CD4-positive, alpha-beta T cell treated with Interleukin-1 beta for 1 hour (primary cell): ENCODE results near the gene DYNLT1.
"Not testable (repeated sequence)": the region's sequence is repeated elsewhere in the genome, so short reads cannot be mapped to it uniquely, and the experiment has no call there.

Experiments
- DNase-seq, 2 donors: peaks; one replicate each; pipeline ENCODE4 v3.0.0-alpha.2; 2020 to 2022

DYNLT1 gene

GRCh38 chr6:158638324-158638854, 6.2 kb downstream of the DYNLT1 start:
- no peak for DNase-seq

GRCh38 chr6:158636778-158637177, 7.8 kb downstream of the DYNLT1 start:
- DNase-seq = no peak

DNA sequence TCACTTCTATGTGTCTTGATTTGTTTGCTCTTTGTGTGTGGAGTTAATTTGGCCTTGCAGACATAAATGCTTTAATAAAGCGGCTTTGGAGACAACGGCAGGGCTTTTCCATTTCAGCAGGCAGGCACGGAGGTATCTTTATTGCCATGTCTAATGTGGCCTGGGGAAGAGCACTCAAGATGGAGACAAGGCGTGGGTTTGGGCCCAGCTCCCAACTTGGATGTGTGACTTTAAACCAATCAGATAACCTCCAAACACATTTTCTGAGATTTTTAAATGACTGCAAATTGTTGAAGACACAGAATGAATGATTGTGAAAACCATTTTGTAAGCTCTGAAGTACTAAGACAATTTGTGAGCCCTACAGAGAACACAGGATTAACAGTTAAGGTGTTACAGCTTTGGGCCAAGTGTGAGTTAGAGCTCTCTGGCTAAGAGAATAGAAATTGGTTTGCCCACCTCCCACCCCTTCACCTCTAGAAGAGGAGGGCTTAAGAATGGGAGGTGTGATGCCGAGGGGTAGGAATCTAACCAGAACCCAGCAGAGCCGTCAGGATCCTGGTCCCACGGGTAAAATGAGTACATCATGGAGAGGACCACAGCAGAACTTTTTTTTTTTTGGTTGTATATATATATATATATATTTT, 9.0 kb downstream of the DYNLT1 start:
- DNase-seq = no peak

- DNase-seq = peak in 1 of 2 donors; percentile 36
These were observed 9.7 kb downstream of the DYNLT1 start for GRCh38 chr6:158634695-158635426.

DNA sequence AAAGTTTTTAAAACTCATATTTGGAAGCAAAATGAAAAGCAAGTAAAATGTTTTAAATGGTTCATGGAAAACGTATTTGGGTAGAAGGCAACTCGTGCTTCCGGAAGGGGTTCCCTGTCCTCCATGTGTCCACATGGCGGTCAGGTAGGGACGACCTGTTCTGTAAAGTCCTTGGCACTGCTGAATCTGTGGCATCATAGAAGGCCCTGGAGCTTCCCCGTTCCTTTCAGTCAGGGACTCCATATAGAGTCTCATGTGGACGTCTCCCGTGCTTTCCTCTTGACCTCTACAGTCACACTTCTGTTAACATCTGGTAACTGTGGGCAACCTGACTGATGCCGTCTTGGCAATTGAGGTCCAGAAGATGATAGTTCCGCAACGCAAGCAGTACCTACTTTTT, 11.4 kb downstream of the DYNLT1 start:
- no peak for DNase-seq

GRCh38 chr6:158632538-158633119, 11.9 kb downstream of the DYNLT1 start:
- not testable (repeated sequence) for DNase-seq

GRCh38 chr6:158631678-158632537, 12.6 kb downstream of the DYNLT1 start:
- DNase-seq = peak in 1 of 2 donors; percentile 66

DNA sequence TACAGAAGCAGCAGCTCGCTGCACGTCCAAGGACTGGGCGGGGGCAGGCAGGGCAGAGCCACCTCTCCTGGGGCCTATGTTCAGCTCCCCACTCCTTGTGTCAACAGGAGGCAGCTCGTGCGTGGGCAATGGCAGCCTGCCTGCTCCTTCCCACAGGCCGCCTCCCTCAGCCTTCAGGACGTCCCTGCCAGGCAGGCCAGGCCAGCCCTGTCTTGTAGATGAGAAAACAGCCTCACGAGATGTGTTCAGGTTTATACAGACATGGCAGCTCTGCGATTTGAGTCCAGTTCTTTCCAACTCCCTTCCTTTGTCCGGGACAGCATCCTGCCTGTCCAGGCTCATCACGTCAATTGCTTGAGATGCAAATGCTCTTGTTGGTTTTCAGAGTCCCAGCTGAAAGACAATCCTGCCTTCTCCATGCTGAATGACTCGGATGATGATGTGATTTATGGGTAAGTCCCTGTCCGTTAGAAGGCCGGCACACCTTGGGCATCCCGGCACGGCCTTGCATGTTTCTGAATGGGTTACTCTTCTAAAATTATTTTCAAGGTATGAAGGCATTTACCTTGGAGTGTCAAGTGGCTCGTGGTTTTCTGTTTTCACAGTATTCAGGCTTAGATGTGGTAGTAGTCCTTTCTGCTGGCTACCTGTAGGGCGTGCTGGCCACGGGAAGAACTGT, 13.5 kb downstream of the DYNLT1 start:
- DNase-seq = no peak

DNA sequence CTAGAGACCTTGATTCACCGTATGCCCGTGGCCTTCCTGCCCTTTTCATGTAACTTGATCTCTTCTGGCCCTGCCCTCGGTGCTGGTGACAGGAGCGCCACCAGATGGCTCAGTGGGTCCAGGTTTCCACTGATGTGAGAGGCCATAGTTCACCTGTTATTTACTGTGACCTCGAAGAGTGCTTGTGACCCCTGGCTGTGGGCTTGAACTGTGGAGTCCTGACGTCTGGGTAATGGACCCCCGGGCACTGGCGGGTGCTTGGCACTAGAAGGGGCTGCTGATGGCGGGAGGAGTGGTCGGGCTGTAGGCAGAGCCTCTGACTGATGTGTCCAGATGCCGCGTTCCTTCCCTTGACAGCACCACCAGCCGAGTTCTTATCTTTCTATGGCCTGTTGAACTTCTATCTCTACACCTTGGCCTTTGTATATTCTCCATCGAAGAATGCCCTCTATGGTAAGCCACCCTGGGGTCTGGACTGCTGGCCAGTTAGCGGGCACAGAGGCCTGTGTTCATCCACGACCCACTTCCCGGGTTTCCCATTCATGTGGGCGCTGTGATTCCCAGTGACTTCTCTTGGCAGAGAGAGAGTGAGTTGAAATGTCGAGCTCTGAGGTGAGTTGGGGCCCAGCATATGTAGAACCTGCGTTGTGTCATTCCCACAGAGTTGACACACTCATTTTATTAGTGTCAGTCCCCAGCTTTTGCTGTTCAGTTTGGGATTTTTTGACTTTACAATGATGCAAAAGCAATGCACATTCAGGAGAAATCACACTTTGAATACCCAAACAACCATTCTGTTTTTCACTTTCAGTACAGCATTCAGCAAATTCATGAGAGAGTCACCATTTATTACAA, 14.9 kb downstream of the DYNLT1 start:
- DNase-seq = peak; percentile 31 to 37

DNA sequence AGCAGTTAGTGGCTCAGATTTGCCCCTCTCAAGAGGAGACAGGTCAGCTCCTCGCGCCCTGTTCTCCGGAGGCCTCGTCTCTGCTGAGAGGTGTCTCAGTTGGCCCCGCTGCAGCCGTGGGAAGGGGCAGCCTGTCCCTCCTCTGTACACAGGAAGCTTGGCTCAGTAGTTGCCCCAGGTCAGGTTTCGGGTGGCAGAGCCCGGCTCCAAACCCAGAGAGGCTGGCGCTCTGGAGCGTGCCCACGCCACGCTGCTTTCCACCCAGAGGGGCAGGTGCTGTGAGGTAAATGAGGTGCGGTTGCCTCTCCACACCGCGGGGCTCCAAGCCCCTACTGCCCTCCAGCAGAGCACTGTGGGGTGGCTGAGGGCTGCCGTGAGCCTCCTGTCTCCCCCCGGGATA, 16.0 kb downstream of the DYNLT1 start:
- DNase-seq = no peak

DNA sequence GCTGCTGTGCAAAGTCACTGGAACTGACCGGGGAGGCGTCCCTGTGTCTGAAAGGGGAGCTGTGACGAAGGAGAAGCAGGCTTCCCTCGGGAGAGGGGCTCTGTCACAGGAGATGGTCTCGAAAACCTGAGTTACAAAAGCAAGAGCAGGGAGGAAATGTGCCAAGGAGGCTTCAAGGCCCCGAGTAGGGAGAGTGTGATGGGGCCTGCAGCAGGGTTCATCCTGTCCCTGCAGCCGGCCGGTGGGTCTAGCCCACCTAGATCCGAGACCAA, 16.7 kb downstream of the DYNLT1 start:
- DNase-seq = no peak

DNA sequence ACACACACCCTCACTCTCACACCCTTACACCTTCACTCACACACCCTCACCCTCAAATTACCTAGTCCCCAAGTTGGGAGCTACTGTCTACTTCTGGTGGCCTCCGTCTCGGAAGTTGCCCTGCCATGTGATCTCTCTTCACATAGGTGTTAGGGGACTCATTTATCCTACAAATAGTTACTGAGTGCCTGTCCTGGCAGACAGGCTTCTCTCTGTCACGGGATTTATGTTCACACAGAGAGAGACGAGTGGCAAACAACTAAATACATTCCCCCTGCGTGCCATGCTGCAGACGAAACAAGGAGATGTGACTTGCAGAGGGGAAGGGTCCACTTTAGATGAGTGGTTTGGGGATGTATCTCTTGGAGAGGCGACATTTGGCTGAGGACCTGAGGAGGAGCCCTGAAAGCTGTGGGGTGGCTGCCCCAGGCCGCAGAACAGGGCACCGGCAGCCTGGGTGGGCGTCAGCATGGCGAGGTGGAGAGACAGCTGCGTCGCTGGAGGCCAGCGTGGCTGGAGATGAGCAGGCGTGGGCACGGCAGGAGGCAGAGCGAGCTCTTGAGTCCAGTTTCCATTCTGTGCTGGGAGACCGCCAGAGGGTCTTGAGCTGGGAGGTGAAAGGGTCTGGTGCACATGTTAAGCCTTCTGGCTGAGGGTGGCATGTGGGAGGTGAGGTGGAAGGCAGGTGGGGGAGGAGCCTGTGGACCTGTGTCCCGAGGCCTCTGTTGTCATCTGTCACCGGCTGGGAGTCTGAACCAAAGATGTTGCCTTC, 17.2 kb downstream of the DYNLT1 start:
- DNase-seq = no peak

- no peak for DNase-seq
These were observed 18.0 kb downstream of the DYNLT1 start for GRCh38 chr6:158626360-158627167.

DNA sequence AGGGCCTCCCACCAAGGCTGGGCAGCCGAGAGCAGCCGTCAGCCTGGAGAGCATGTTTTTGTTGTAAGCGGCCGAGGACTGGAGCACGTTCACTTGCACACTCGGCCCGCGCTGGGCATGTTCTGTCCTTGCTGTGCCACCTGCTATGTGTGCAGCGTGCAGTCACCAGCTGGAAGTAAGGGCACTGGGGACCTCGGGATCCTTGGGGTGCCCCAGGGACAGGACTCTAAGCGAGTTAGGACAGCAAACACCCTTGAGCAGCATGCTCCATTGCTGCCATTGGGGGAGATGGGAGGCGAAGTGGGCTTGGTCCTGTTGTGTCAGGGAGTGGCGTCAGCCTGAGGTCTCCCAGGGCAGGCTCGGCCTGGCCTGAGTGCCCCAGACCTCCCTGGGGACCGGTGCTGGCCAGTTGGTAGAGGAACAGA, 18.6 kb downstream of the DYNLT1 start:
- DNase-seq = no peak

- DNase-seq = no peak
These were observed 19.6 kb downstream of the DYNLT1 start for GRCh38 chr6:158624684-158625682.

DNA sequence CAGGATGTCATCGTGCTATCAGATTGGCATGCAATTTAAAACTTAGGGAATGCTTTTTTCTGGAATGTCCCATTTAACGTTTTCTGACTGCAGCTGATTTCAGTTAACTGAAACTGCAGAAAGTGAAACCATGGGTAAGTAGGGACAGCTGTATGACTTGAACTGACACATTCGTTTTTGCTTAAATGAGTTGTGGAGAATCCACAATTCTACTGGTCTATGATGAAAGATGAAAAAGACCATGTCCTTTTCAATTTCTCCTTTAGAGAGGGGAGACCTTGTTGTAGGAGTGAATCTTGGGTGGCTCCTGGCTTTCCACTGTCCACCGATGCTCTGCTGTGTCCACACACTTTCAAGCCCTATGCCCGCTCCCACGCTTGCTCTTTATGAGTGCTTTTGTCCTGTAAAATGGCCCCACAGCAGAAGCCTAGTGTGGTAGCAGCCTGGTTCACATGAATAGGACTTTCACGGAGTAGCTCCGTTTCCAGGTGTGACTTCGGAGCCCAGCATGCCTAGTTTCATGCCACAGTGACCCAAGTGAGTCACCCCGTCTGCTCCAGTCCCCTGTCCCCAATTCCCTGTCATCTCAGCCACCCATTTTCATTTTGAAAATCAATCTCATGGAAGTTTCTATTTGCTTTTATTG, 21.9 kb downstream of the DYNLT1 start:
- no peak for DNase-seq

DNA sequence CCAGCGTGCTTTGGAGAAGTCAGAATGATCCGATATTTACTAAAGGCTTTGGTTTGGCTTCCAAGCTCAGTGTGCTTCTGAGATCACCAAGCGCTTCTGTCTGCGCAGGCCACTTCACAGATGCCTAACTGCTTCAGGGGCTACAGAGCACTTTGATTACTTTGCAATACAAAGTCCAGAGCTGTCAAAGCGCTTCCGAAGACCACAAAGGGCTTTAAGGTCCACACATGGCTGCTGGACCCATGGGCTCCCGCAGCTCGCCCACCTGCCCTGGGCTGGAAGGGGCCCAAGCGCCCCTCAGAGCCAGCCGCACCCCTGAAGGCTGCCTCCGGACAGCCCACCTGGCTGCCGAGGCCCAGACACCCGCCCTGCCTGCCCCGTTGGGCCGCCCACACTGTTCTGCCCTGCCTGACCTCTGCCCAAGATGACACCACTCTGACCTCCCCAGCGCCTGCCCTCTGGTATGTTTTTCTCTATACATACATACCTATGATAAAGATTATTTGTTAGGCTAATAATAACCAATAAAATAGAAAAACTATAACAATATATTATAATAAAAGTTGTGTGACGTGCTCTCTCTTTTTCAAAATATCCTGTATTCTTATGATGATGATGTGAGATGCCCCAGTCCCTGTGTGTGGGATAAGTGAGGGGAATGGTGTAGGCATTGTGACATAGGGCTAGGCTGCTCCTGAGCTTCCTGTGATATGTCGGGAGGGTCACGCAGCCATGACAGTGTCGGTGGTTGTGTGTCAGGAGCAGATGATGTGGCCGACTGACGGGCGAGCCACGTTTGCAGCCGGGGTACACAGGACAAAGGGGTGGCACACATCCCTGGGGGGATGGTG, 22.6 kb downstream of the DYNLT1 start:
- DNase-seq = no peak
